Sigmoid colon (tissue), 7 donors: ENCODE measurements around the gene LRRC31. TPM values are rescaled to one million over a fixed set of nuclear protein-coding genes. Genes with fewer than 3 reads are reported as not detected.

Experiments used
- DNase-seq: peaks from one replicate; pipeline ENCODE4 v3.0.0-alpha.2; 2019
- H3K27ac ChIP-seq, 4 donors: fragments of 200-600 bp; sonication (generic); one replicate each; pipeline ENCODE4 v1.5.1; 2016 to 2019; ENCODE audit warnings: mild to moderate bottlenecking in 1 of 4
- H3K27me3 ChIP-seq, 3 donors: fragments of 200-600 bp; sonication (generic); one replicate each; pipeline ENCODE4 v1.5.1; 2019; ENCODE audit warnings: mild to moderate bottlenecking in 1 of 3
- H3K36me3 ChIP-seq, 4 donors: fragments of 200-600 bp; sonication (generic); one replicate each; pipeline ENCODE4 v1.5.1; 2016 to 2019
- H3K4me1 ChIP-seq, 4 donors: fragments of 200-600 bp; sonication (generic); one replicate each; pipeline ENCODE4 v1.5.1; 2017 to 2019
- H3K4me3 ChIP-seq, 4 donors: fragments of 200-600 bp; sonication (generic); one replicate each; pipeline ENCODE4 v1.5.1; 2017 to 2019; ENCODE audit warnings: mild to moderate bottlenecking in 2 of 4, moderate library complexity in 1 of 4
- H3K9me3 ChIP-seq, 4 donors: fragments of 200-600 bp in 3 of 4; sonication (generic) in 3 of 4; one replicate each; pipeline versions ENCODE4 v1.5.1 to v1.6.1; 2013 to 2019
- CTCF ChIP-seq, 4 experiments: fragments of 450-650 bp in 3 of 4; fragments of 200-600 bp in 1 of 4; IDR thresholded peaks; one replicate each; pipeline ENCODE4 v1.5.1; 2016 to 2019; ENCODE audit warnings: antibody characterized with exemption in 4 of 4, mild to moderate bottlenecking in 3 of 4, moderate library complexity in 2 of 4
- EP300 ChIP-seq, 4 donors: sonication (generic); formaldehyde crosslinking; IDR thresholded peaks; one replicate each; pipeline ENCODE4 v1.6.1; 2017; ENCODE audit warnings: antibody characterized with exemption in 4 of 4
- POLR2A ChIP-seq, 2 donors: fragments of 450-650 bp; IDR thresholded peaks; one replicate each; pipeline ENCODE4 v1.6.1; 2016; ENCODE audit warnings: antibody characterized with exemption in 2 of 2, mild to moderate bottlenecking in 2 of 2, moderate library complexity in 2 of 2
- POLR2AphosphoS5 ChIP-seq, 4 donors: sonication (generic); formaldehyde crosslinking; IDR thresholded peaks; one replicate each; pipeline ENCODE4 v1.6.1; 2017; ENCODE audit warnings: antibody characterized with exemption in 4 of 4
- WGBS, 2 donors: extraction: QIAGEN DNeasy Blood & Tissue Kit; methylation state at CpG; one replicate each; pipeline ENCODE4 v1.1.7; 2013; 5-methylcytosine and 5-hydroxymethylcytosine counted together
- intact Hi-C: fragments of 100-400 bp; cut with DNase I; formaldehyde crosslinking; loops from one replicate; pipeline ENCODE4 v1.15.1; 2023
- polyA plus RNA-seq, 3 donors: library from polyadenylated mRNA; stranded (reverse); fragments of 200-250 nt; gene quantifications; one replicate each; pipeline ENCODE4 v1.2.3, GENCODE V29; 2013
- total RNA-seq, 4 donors: library from RNA; depleted of rRNA; stranded (reverse); fragments of >200 nt; gene quantifications; one replicate each; pipeline ENCODE4 v1.1.0, GENCODE V29; 2016
- donor health status: healthy with polysubstance abuse.
- donor health status: Bipolar disorder and iron deficiency.
- donor health status: healthy.

LRRC31 gene
- total and polyA plus RNA-seq, 7 donors: 0.36 to 81.1 (median 31.2) TPM; not detected in 3

- H3K36me3 ChIP-seq: no peaks in the 10 kb centered on the region
- TF ChIP-seq POLR2AphosphoS5 (IDR thresholded peaks at IDR 0.05): no peak
- TF ChIP-seq POLR2A (IDR thresholded peaks at IDR 0.05): no peak
- TF ChIP-seq EP300 (IDR thresholded peaks at IDR 0.05): no peak
- no peak for TF ChIP-seq CTCF (IDR thresholded peaks at IDR 0.05)
- DNase-seq: no peak
- intact Hi-C loops: loop anchor here (5.0 kb wide), 1 partner anchor 42 kb away; the partner anchor contains the start of gene MYNN
- WGBS, 2 donors: 55 to 58% methylated on average over 27 of the region's 27 CpGs
- no peaks in the 10 kb centered on the region for H3K27me3 ChIP-seq
- H3K4me3 ChIP-seq: peak overlapping the region in 3 of 4 donors; percentile 55 to 72 (median 62)
- peaks cover 0 to 24% (median 16%) of the 10 kb centered on the region in 4 donors for H3K4me1 ChIP-seq
- peaks cover 0 to 3% (median 0%) of the 10 kb centered on the region in 4 donors for H3K9me3 ChIP-seq
- H3K27ac ChIP-seq: no peak overlapping the region
Observed at GRCh38 chr3:169813757-169814517, 55.8 kb downstream of the LRRC31 start.

GRCh38 chr3:169813278-169813677, 56.5 kb downstream of the LRRC31 start:
- H3K4me3 ChIP-seq: peak overlapping the region in 3 of 4 donors; percentile 55 to 72 (median 62)
- peaks cover 0 to 3% (median 0%) of the 10 kb centered on the region in 4 donors for H3K9me3 ChIP-seq
- no peaks in the 10 kb centered on the region for H3K36me3 ChIP-seq
- peak overlapping the region in 3 of 4 donors; percentile 73 to 82 (median 78) for H3K27ac ChIP-seq
- TF ChIP-seq EP300 (IDR thresholded peaks at IDR 0.05) (no peak), CTCF (IDR thresholded peaks at IDR 0.05) (no peak), POLR2AphosphoS5 (IDR thresholded peaks at IDR 0.05) (no peak), POLR2A (IDR thresholded peaks at IDR 0.05) (no peak)
- H3K27me3 ChIP-seq: no peaks in the 10 kb centered on the region
- H3K4me1 ChIP-seq: peaks cover 0 to 24% (median 16%) of the 10 kb centered on the region in 4 donors
- WGBS, 2 donors: 37 to 49% methylated on average over 8 of the region's 8 CpGs
- no peak for DNase-seq
- intact Hi-C loops: loop anchor here (5.0 kb wide), 1 partner anchor 41 kb away; the partner anchor contains the start of gene MYNN

- peak; percentile 87 for DNase-seq
- TF ChIP-seq POLR2A (IDR thresholded peaks at IDR 0.05) (no peak), CTCF (IDR thresholded peaks at IDR 0.05) (no peak), POLR2AphosphoS5 (IDR thresholded peaks at IDR 0.05) (peak in 1 of 4 donors; percentile 6), EP300 (IDR thresholded peaks at IDR 0.05) (no peak)
- Histone ChIP-seq H3K27me3 (no peaks in the 10 kb centered on the region), H3K4me1 (peaks cover 0 to 24% (median 16%) of the 10 kb centered on the region in 4 donors), H3K36me3 (no peaks in the 10 kb centered on the region), H3K9me3 (peaks cover 0 to 3% (median 0%) of the 10 kb centered on the region in 4 donors), H3K27ac (peak within 1 kb of the TSS; percentile 73 to 82 (median 76)), H3K4me3 (peak within 1 kb of the TSS; percentile 54 to 72 (median 58))
- intact Hi-C loops: loop anchor here (5.0 kb wide), 1 partner anchor 40 kb away; the partner anchor contains the start of gene MYNN
- WGBS, 2 donors: 4 to 5% methylated on average over 56 of the region's 56 CpGs
Observed at GRCh38 chr3:169812332-169813235, 57.2 kb downstream of the LRRC31 start, which contains the start of the genes LRRC34 and LRRIQ4. LRRC34 (minus strand) TSS chr3:169812904; CDS start chr3:169812548, 356 bp downstream. LRRIQ4 (plus strand) TSS chr3:169812870; CDS start chr3:169821922, 9,052 bp downstream.

GRCh38 chr3:169811631-169812331, 58.0 kb downstream of the LRRC31 start:
- no peaks in the 10 kb centered on the region for H3K36me3 ChIP-seq
- intact Hi-C loops: loop anchor here (5.0 kb wide), 1 partner anchor 39 kb away; the partner anchor contains the start of gene MYNN
- no peak for TF ChIP-seq POLR2A (IDR thresholded peaks at IDR 0.05)
- no peak for TF ChIP-seq EP300 (IDR thresholded peaks at IDR 0.05)
- no peak for TF ChIP-seq POLR2AphosphoS5 (IDR thresholded peaks at IDR 0.05)
- TF ChIP-seq CTCF (IDR thresholded peaks at IDR 0.05): no peak
- peak; percentile 64 for DNase-seq
- WGBS, 2 donors: 4 to 6% methylated on average over 29 of the region's 29 CpGs
- no peaks in the 10 kb centered on the region for H3K27me3 ChIP-seq
- H3K27ac ChIP-seq: peak overlapping the region; percentile 73 to 82 (median 76)
- peak overlapping the region; percentile 54 to 72 (median 58) for H3K4me3 ChIP-seq
- peaks cover 0 to 24% (median 16%) of the 10 kb centered on the region in 4 donors for H3K4me1 ChIP-seq
- peaks cover 0 to 3% (median 0%) of the 10 kb centered on the region in 4 donors for H3K9me3 ChIP-seq
